Immature natural killer cell (primary cell): Measurements from ENCODE around the gene IL22RA1. TPM values are rescaled to one million over a fixed set of nuclear protein-coding genes. Genes with fewer than 3 reads are reported as not detected.
A peak's percentile ranks its signal among the peaks of the same experiment; 100 is the strongest.

Source experiments
- DNase-seq, 3 donors: peaks; one replicate each; pipeline ENCODE4 v3.0.0; 2022; ENCODE audit warnings: mixed read lengths in 1 of 3
- H3K27ac Mint-ChIP-seq, 6 donors: one replicate each; pipeline ENCODE4 v1.8.0; 2020; ENCODE audit warnings: mixed read lengths in 6 of 6, mild to moderate bottlenecking in 5 of 6, inconsistent platforms in 4 of 6, moderate library complexity in 3 of 6
- H3K27me3 Mint-ChIP-seq, 3 donors: one replicate each; pipeline ENCODE4 v1.8.0; 2020 to 2021; ENCODE audit warnings: low read depth in 3 of 3, mild to moderate bottlenecking in 3 of 3, mixed read lengths in 3 of 3, moderate library complexity in 3 of 3, inconsistent platforms in 1 of 3
- H3K36me3 Mint-ChIP-seq, 3 donors: one replicate each; pipeline ENCODE4 v1.8.0; 2020; ENCODE audit warnings: mixed read lengths in 3 of 3, inconsistent platforms in 2 of 3, mild to moderate bottlenecking in 2 of 3
- H3K4me1 Mint-ChIP-seq, 2 donors: one replicate each; pipeline ENCODE4 v1.8.0; 2020; ENCODE audit warnings: inconsistent platforms in 2 of 2, mild to moderate bottlenecking in 2 of 2, mixed read lengths in 2 of 2, moderate library complexity in 1 of 2
- H3K4me3 Mint-ChIP-seq, 5 donors: one replicate each; pipeline ENCODE4 v1.8.0; 2020; ENCODE audit warnings: mild to moderate bottlenecking in 5 of 5, mixed read lengths in 5 of 5, inconsistent platforms in 3 of 5, moderate library complexity in 3 of 5
- H3K9me3 Mint-ChIP-seq, 6 donors: one replicate each; pipeline ENCODE4 v1.8.0; 2020; ENCODE audit warnings: mild to moderate bottlenecking in 6 of 6, mixed read lengths in 6 of 6, inconsistent platforms in 4 of 6, moderate library complexity in 3 of 6
- polyA plus RNA-seq, 3 donors: library from polyadenylated mRNA; unstranded; fragments of 300-500 nt; fragmentation: Illumina TruSeq; gene quantifications; one replicate each; pipeline ENCODE4 v1.2.3, GENCODE V29; 2021

Gene IL22RA1
- polyA plus RNA-seq, 3 donors from 2014 or later: not detected

GRCh38 chr1:24179251-24179840 is 36.4 kb upstream of the IL22RA1 start:
- H3K9me3 Mint-ChIP-seq: peaks cover 0 to 3% (median 0%) of the 10 kb centered on the region in 6 donors
- H3K27me3 Mint-ChIP-seq: peaks cover 1 to 4% (median 2%) of the 10 kb centered on the region in 3 donors
- no peak for DNase-seq

GRCh38 chr1:24178407-24178806 is 35.5 kb upstream of the IL22RA1 start:
- Mint-ChIP-seq H3K27ac (no peak overlapping the region), H3K4me1 (no peaks in the 10 kb centered on the region), H3K4me3 (no peak overlapping the region), H3K36me3 (no peaks in the 10 kb centered on the region), H3K9me3 (peaks cover 0 to 3% (median 0%) of the 10 kb centered on the region in 6 donors), H3K27me3 (peaks cover 2 to 4% (median 4%) of the 10 kb centered on the region in 3 donors)
- DNase-seq: no peak

More at GRCh38 chr1:24179251-24179840, 36.4 kb upstream of the IL22RA1 start:
- no peak overlapping the region for H3K27ac Mint-ChIP-seq
- H3K36me3 Mint-ChIP-seq: no peaks in the 10 kb centered on the region
- no peak overlapping the region for H3K4me3 Mint-ChIP-seq
- no peaks in the 10 kb centered on the region for H3K4me1 Mint-ChIP-seq

GRCh38 chr1:24177161-24177560 is 34.2 kb upstream of the IL22RA1 start:
- Mint-ChIP-seq H3K4me1 (no peaks in the 10 kb centered on the region), H3K9me3 (peaks cover 0 to 2% (median 0%) of the 10 kb centered on the region in 6 donors), H3K4me3 (no peak overlapping the region), H3K27ac (no peak overlapping the region), H3K27me3 (peaks cover 2 to 4% (median 4%) of the 10 kb centered on the region in 3 donors), H3K36me3 (no peaks in the 10 kb centered on the region)
- DNase-seq: no peak

GRCh38 chr1:24175033-24175755 is 32.3 kb upstream of the IL22RA1 start:
- no peak overlapping the region for H3K27ac Mint-ChIP-seq
- H3K4me1 Mint-ChIP-seq: no peaks in the 10 kb centered on the region
- peaks cover under 1 to 7% (median 2%) of the 10 kb centered on the region in 3 donors for H3K27me3 Mint-ChIP-seq
- H3K9me3 Mint-ChIP-seq: peaks cover 0 to 2% (median 0%) of the 10 kb centered on the region in 6 donors
- no peak overlapping the region for H3K4me3 Mint-ChIP-seq
- H3K36me3 Mint-ChIP-seq: no peaks in the 10 kb centered on the region
- no peak for DNase-seq

GRCh38 chr1:24173638-24174575 is 31.0 kb upstream of the IL22RA1 start:
- Mint-ChIP-seq H3K4me1 (no peaks in the 10 kb centered on the region), H3K4me3 (no peak overlapping the region), H3K27ac (no peak overlapping the region), H3K9me3 (peaks cover 0 to 2% (median 0%) of the 10 kb centered on the region in 6 donors), H3K36me3 (no peaks in the 10 kb centered on the region), H3K27me3 (peaks cover 0 to 7% (median 2%) of the 10 kb centered on the region in 3 donors)
- DNase-seq: no peak

GRCh38 chr1:24172598-24172997 is 29.7 kb upstream of the IL22RA1 start:
- no peak overlapping the region for H3K4me3 Mint-ChIP-seq
- DNase-seq: no peak
- peaks cover 0 to 7% (median 3%) of the 10 kb centered on the region in 3 donors for H3K27me3 Mint-ChIP-seq
- peaks cover 0 to 2% (median 0%) of the 10 kb centered on the region in 6 donors for H3K9me3 Mint-ChIP-seq
- no peak overlapping the region for H3K27ac Mint-ChIP-seq
- no peaks in the 10 kb centered on the region for H3K36me3 Mint-ChIP-seq
- no peaks in the 10 kb centered on the region for H3K4me1 Mint-ChIP-seq

DNA sequence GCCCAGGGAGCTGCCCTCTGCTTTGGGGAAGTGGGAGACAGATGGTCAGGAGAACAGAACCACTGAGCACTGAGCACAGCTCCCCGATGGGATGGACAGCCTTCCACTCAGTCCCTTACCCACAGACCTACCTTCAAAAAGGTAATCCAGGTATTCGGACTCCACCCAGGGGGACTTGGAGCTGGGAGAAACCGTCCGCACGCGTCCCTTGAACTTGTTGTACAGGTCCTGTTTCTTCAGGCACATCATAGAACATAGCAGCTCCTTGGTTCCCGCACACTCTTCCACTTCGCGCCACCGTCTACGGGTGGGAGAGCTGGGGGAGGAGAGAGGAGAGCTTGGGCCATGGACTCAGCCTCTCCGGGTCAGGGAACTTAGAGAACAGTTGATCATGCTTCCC is 26.3 kb upstream of the IL22RA1 start:
- DNase-seq: no peak
- no peaks in the 10 kb centered on the region for H3K36me3 Mint-ChIP-seq
- H3K27ac Mint-ChIP-seq: no peak overlapping the region
- H3K4me1 Mint-ChIP-seq: no peaks in the 10 kb centered on the region
- no peaks in the 10 kb centered on the region for H3K9me3 Mint-ChIP-seq
- H3K27me3 Mint-ChIP-seq: peaks cover 0 to 11% (median 9%) of the 10 kb centered on the region in 3 donors
- no peak overlapping the region for H3K4me3 Mint-ChIP-seq

GRCh38 chr1:24168245-24168644 is 25.3 kb upstream of the IL22RA1 start:
- no peak overlapping the region for H3K4me3 Mint-ChIP-seq
- H3K27ac Mint-ChIP-seq: peak overlapping the region in 1 of 6 donors; percentile 12
- peaks cover 0 to 11% (median 6%) of the 10 kb centered on the region in 3 donors for H3K27me3 Mint-ChIP-seq
- H3K9me3 Mint-ChIP-seq: no peaks in the 10 kb centered on the region
- H3K4me1 Mint-ChIP-seq: no peaks in the 10 kb centered on the region
- H3K36me3 Mint-ChIP-seq: no peaks in the 10 kb centered on the region
- no peak for DNase-seq

- H3K27ac Mint-ChIP-seq: no peak overlapping the region
- no peaks in the 10 kb centered on the region for H3K36me3 Mint-ChIP-seq
Measured at GRCh38 chr1:24167008-24167407, 24.1 kb upstream of the IL22RA1 start.

GRCh38 chr1:24165500-24165899 is 22.6 kb upstream of the IL22RA1 start:
- Mint-ChIP-seq H3K4me1 (no peaks in the 10 kb centered on the region), H3K27me3 (peaks cover 0 to 11% (median 4%) of the 10 kb centered on the region in 3 donors), H3K36me3 (no peaks in the 10 kb centered on the region), H3K4me3 (no peak overlapping the region), H3K9me3 (no peaks in the 10 kb centered on the region), H3K27ac (no peak overlapping the region)
- DNase-seq: no peak

More at GRCh38 chr1:24167008-24167407, 24.1 kb upstream of the IL22RA1 start:
- Mint-ChIP-seq H3K4me1 (no peaks in the 10 kb centered on the region), H3K4me3 (no peak overlapping the region), H3K9me3 (no peaks in the 10 kb centered on the region), H3K27me3 (peaks cover 0 to 11% (median 6%) of the 10 kb centered on the region in 3 donors)
- no peak for DNase-seq

DNA sequence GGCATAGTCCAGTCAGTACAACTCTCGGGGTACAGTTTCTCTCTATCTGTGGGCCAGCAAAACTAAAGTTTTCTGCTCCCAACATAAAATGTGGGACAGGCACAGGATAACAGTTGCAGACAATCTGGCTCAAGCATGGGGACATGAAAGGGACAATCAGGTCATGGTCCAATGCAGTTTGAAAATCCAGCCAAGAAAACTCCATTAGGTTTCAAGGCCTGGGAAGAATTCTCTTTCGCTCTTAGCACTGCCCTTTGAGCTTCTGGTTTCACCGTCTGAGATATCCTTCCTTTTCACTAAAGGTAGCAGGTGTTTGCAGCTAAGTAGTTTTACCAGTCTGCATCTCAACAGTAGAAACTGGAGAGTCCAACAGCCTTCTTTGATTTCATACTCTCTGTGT is 21.1 kb upstream of the IL22RA1 start:
- Mint-ChIP-seq H3K9me3 (peaks cover 0 to 2% (median 0%) of the 10 kb centered on the region in 6 donors), H3K4me1 (no peaks in the 10 kb centered on the region), H3K4me3 (no peak overlapping the region), H3K27ac (no peak overlapping the region), H3K27me3 (peaks cover 0 to 11% (median 4%) of the 10 kb centered on the region in 3 donors), H3K36me3 (no peaks in the 10 kb centered on the region)
- DNase-seq: no peak

DNA sequence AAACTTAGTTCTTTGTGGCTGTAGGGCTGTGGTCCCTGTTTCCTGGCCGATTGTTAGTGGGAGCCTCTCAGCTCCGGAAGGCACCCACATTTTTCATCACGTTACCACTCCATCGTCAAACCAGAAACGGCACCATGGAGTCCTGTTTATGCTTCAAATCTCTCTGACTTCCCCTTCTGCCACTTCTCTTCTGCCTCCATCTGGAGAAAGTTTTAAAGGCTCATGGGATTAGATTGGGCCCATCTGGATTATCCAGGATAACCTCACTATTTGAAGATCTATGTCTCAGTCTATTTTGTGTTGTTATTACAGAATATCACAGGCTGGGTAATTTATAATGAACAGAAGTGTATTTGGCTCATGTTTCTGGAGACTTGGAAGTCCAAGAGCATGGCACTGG is 19.3 kb upstream of the IL22RA1 start:
- peaks cover 0 to 2% (median 0%) of the 10 kb centered on the region in 6 donors for H3K9me3 Mint-ChIP-seq
- H3K4me3 Mint-ChIP-seq: no peak overlapping the region
- H3K36me3 Mint-ChIP-seq: no peaks in the 10 kb centered on the region
- H3K4me1 Mint-ChIP-seq: no peaks in the 10 kb centered on the region
- no peak overlapping the region for H3K27ac Mint-ChIP-seq
- DNase-seq: no peak
- H3K27me3 Mint-ChIP-seq: peaks cover 0 to 9% (median 6%) of the 10 kb centered on the region in 3 donors

DNA sequence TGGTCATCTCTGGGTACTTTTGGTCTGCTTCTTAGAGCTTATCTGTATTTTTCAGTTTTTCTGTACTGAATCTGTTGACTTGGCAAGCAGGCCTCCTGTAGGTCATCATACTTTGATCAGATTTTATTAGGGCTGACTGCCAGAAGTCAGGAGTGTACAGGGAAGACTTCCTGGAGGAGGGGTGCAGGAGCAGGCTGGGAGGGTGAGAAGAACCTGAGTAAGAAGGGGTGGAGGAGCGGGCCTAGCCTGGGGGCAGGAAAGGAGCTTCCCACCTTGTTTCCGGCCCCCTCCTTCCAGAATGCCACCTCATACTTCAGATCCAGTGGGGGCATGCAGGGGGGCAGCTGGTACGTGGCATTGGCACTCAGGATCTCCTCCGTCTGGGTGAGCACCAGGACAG is 18.3 kb upstream of the IL22RA1 start:
- no peak overlapping the region for H3K27ac Mint-ChIP-seq
- no peaks in the 10 kb centered on the region for H3K36me3 Mint-ChIP-seq
- DNase-seq: no peak
- no peak overlapping the region for H3K4me3 Mint-ChIP-seq
- H3K4me1 Mint-ChIP-seq: no peaks in the 10 kb centered on the region
- peaks cover 0 to 2% (median 0%) of the 10 kb centered on the region in 6 donors for H3K9me3 Mint-ChIP-seq
- peaks cover 0 to 9% (median 6%) of the 10 kb centered on the region in 3 donors for H3K27me3 Mint-ChIP-seq
